Gastroesophageal sphincter (tissue), 4 donors: ENCODE data around the gene WFIKKN2. TPM values are rescaled to one million over a fixed set of nuclear protein-coding genes. Genes with fewer than 3 reads are reported as not detected.
"Not testable (repeated sequence)": the region's sequence is repeated elsewhere in the genome, so short reads cannot be mapped to it uniquely, and the experiment has no call there.

Experiments
- ATAC-seq: fragments of 150-250 bp; one replicate; pipeline ENCODE4 v1.9.1; 2016; ENCODE audit warnings: mild to moderate bottlenecking, moderate library complexity
- H3K27ac ChIP-seq, 4 donors: fragments of 200-600 bp; sonication (generic) in 3 of 4; 1 replicate in 3 of 4; 2 replicates in 1 of 4; pipeline ENCODE4 v1.5.1; 2016 to 2019
- H3K27me3 ChIP-seq: fragments of 200-600 bp; sonication (generic); one replicate; pipeline ENCODE4 v1.5.1; 2019
- H3K36me3 ChIP-seq, 2 donors: fragments of 200-600 bp; sonication (generic); one replicate each; pipeline ENCODE4 v1.5.1; 2019; ENCODE audit warnings: control low read depth in 1 of 2
- H3K4me1 ChIP-seq, 3 donors: fragments of 200-600 bp; sonication (generic); 1 replicate in 2 of 3; 2 replicates in 1 of 3; pipeline ENCODE4 v1.5.1; 2016 to 2019; ENCODE audit warnings: control low read depth in 2 of 3
- H3K4me3 ChIP-seq, 2 donors: fragments of 200-600 bp; sonication (generic); one replicate each; pipeline ENCODE4 v1.5.1; 2019; ENCODE audit warnings: mild to moderate bottlenecking in 1 of 2, moderate library complexity in 1 of 2
- H3K9me3 ChIP-seq, 3 donors: fragments of 200-600 bp; sonication (generic); one replicate each; pipeline ENCODE4 v1.5.1; 2017 to 2019; ENCODE audit warnings: control low read depth in 2 of 3
- EP300 ChIP-seq: sonication (generic); formaldehyde crosslinking; IDR thresholded peaks from one replicate; pipeline ENCODE4 v1.6.1; 2017; ENCODE audit warnings: antibody characterized with exemption, mild to moderate bottlenecking
- POLR2A ChIP-seq, 2 donors: fragments of 450-650 bp; IDR thresholded peaks; one replicate each; pipeline ENCODE4 v1.6.1; 2017; ENCODE audit warnings: antibody characterized with exemption in 2 of 2, mild to moderate bottlenecking in 2 of 2, moderate library complexity in 1 of 2
- POLR2AphosphoS5 ChIP-seq: sonication (generic); formaldehyde crosslinking; IDR thresholded peaks from one replicate; pipeline ENCODE4 v1.6.1; 2017; ENCODE audit warnings: antibody characterized with exemption
- WGBS, 2 donors: methylation state at CpG; one replicate each; pipeline ENCODE4 v1.1.5; 2018; ENCODE audit warnings: low coverage in 1 of 2; 5-methylcytosine and 5-hydroxymethylcytosine counted together
- total RNA-seq, 4 donors: library from RNA; depleted of rRNA; stranded (reverse); fragments of >200 nt; gene quantifications; one replicate each; pipeline ENCODE4 v1.1.0, GENCODE V29; 2016
- TF ChIP-seq, protein P1 (sequence below), 4 experiments: fragments of 200-600 bp in 2 of 4; fragments of 450-650 bp in 2 of 4; sonication (generic) in 1 of 4; IDR thresholded peaks; one replicate each; pipeline ENCODE4 v1.5.1; 2017 to 2019; ENCODE audit warnings: antibody characterized with exemption in 4 of 4, mild to moderate bottlenecking in 2 of 4, moderate library complexity in 2 of 4

WFIKKN2 gene
- total RNA-seq, 4 donors from 2014 or later, result 0.16 to 0.69 (median 0.36) TPM

DNA sequence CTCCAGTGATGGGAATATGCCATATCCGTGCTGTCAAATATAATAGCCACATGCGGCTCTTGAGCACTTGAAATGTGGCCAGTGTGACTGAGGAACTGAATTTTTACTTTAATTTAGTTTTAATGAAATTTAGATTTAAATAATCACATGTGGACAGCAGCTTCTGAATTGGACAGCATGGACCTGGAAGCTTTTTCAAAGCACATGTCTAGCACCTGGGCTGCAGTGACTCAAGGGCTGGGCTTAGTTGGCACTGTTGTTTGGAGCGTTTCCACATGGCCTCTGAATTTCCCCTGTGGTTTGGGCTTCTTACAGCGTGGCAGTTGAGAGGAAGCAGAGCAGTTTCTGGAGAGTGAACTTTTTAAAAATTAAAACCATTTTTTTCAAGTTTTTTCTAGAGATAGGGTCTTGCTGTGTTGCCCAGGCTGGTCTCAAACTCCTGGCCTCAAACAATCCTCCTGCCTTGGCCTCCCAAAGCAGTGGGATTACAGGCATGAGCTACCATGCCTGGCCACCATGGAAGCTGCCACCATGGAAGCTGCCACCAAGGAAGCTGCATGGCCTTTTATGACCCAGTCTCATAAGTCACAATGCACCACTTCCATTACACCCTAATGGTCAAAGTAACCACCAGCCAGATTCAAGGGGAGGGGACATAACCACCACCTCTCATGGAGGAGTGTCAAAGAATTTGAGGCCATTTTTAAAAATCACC, 37.5 kb downstream of the WFIKKN2 start:
- no peaks in the 10 kb centered on the region for H3K36me3 ChIP-seq
- no peak overlapping the region for H3K4me3 ChIP-seq
- no peaks in the 10 kb centered on the region for H3K27me3 ChIP-seq
- TF ChIP-seq POLR2AphosphoS5, result peak; percentile 56
- no peak for TF ChIP-seq EP300
- peak overlapping the region in 1 of 4 donors; percentile 48 for H3K27ac ChIP-seq
- ATAC-seq, result no peak
- 35 to 38% methylated on average over 4 of the region's 4 CpGs for WGBS, 2 donors
- H3K9me3 ChIP-seq, result no peaks in the 10 kb centered on the region
- peaks cover 0 to 48% (median 11%) of the 10 kb centered on the region in 3 donors for H3K4me1 ChIP-seq

DNA sequence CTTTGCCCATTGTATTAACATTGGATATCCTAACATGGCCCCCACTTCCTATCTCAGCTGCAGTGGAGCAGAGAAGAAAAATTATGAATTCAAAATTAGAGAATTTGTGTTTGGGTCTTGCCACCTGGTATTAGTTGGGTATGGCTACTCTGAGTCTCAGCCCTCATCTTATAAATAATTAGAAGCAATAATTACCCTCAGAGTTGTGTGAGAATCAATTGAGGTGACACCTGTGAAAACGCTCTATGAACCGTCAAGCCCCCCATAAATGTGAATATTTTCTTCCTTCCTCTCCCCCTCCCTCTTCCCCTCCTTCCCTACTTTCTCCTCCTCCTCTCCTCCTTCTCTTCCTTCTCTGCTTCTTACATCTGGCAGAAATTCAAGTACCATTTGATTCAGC, 39.7 kb downstream of the WFIKKN2 start:
- Histone ChIP-seq H3K9me3 (peaks cover 0 to 4% (median 0%) of the 10 kb centered on the region in 3 donors), H3K4me1 (peaks cover 0 to 34% (median 2%) of the 10 kb centered on the region in 3 donors), H3K4me3 (no peak overlapping the region), H3K27me3 (no peaks in the 10 kb centered on the region), H3K27ac (no peak overlapping the region), H3K36me3 (no peaks in the 10 kb centered on the region)
- no peak for ATAC-seq
- no peak for TF ChIP-seq POLR2A (IDR thresholded peaks at IDR 0.05)
- no peak for TF ChIP-seq EP300
- TF ChIP-seq, protein P1, sequence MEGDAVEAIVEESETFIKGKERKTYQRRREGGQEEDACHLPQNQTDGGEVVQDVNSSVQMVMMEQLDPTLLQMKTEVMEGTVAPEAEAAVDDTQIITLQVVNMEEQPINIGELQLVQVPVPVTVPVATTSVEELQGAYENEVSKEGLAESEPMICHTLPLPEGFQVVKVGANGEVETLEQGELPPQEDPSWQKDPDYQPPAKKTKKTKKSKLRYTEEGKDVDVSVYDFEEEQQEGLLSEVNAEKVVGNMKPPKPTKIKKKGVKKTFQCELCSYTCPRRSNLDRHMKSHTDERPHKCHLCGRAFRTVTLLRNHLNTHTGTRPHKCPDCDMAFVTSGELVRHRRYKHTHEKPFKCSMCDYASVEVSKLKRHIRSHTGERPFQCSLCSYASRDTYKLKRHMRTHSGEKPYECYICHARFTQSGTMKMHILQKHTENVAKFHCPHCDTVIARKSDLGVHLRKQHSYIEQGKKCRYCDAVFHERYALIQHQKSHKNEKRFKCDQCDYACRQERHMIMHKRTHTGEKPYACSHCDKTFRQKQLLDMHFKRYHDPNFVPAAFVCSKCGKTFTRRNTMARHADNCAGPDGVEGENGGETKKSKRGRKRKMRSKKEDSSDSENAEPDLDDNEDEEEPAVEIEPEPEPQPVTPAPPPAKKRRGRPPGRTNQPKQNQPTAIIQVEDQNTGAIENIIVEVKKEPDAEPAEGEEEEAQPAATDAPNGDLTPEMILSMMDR (IDR thresholded peaks at IDR 0.05), result no peak
- TF ChIP-seq POLR2AphosphoS5, result no peak
- WGBS, 2 donors, result 51 to 65% methylated on average over 2 of the region's 2 CpGs

DNA sequence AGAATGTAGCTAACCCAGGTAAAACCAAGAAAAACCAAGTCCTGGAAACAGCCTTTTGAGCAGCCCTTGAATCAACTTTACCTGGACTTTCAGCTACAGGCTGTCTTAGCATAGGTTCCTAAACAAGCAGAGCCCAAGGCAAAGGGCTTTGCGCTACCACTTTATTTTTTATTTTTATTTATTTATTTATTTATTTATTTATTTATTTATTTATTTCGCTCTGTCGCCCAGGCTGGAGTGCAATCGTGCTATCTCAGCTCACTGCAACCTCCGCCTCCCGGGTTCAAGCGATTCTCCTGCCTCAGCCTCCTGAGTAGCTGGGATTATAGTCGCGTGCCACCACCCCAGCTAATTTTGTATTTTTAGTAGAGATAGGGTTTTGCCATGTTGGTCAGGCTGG, 41.7 kb downstream of the WFIKKN2 start:
- not testable (repeated sequence) for ATAC-seq, H3K4me3 ChIP-seq, H3K27me3 ChIP-seq, H3K36me3 ChIP-seq, H3K27ac ChIP-seq, H3K9me3 ChIP-seq
- WGBS, 2 donors, result 95 to 100% methylated on average over 2 to 5 of the region's 9 CpGs
- H3K4me1 ChIP-seq, result peaks cover 0 to 29% (median 2%) of the 10 kb centered on the region in 3 donors

DNA sequence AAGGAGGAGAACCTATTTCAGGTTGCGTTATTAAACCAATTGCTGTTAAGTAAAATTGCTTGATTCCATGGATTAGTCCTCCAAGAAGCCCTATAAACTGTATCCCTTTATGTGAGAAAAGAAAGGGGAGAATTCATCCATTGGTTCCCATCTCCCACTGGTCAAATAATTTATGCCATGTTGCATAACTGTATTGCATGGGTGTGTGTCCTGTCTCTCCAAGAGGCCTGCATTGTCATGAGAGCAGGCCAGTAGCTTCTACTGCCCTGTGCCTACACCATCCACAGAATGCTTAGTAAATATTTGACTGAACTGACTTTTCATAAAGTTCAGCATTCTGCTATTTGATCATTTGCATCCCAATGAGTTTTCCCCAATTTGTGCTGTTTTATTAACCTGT, 42.5 kb downstream of the WFIKKN2 start:
- H3K9me3 ChIP-seq, result peaks cover 0 to 6% (median 0%) of the 10 kb centered on the region in 3 donors
- H3K4me3 ChIP-seq, result no peak overlapping the region
- H3K27me3 ChIP-seq, result no peaks in the 10 kb centered on the region
- no peak for TF ChIP-seq POLR2AphosphoS5
- TF ChIP-seq EP300, result no peak
- no peak for TF ChIP-seq POLR2A (IDR thresholded peaks at IDR 0.05)
- TF ChIP-seq, protein P1 (IDR thresholded peaks at IDR 0.05), result no peak
- ATAC-seq, result no peak
- WGBS, 2 donors, result 88 to 100% methylated on average over 1 of the region's 1 CpG
- H3K4me1 ChIP-seq, result peaks cover 0 to 21% (median under 1%) of the 10 kb centered on the region in 3 donors
- no peaks in the 10 kb centered on the region for H3K36me3 ChIP-seq
- no peak overlapping the region for H3K27ac ChIP-seq

DNA sequence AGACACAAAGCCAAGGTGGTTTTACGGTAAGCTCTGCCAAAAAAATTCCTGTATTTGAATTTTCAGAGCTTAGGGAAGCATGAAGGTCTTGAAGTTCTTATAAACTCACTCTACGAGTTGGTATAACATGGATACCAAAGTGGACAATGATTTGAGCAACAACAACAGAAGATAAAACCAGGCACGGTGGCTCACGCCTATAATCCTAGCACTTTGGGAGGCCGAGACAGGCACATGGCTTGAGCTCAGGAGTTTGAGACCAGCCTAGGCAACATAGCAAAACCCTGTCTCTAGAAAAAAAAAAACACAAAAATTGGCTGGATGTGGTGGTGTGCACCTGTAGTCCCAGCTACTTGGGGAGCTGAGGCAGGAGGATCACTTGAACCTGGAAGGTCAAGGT, 43.7 kb downstream of the WFIKKN2 start:
- no peaks in the 10 kb centered on the region for H3K36me3 ChIP-seq
- H3K27me3 ChIP-seq, result no peaks in the 10 kb centered on the region
- H3K27ac ChIP-seq, result no peak overlapping the region
- TF ChIP-seq POLR2A (IDR thresholded peaks at IDR 0.05) (no peak), EP300 (no peak), POLR2AphosphoS5 (no peak)
- TF ChIP-seq, protein P1 (IDR thresholded peaks at IDR 0.05), result no peak
- H3K4me1 ChIP-seq, result peaks cover 0 to 16% (median 0%) of the 10 kb centered on the region in 3 donors
- peaks cover 0 to 6% (median 0%) of the 10 kb centered on the region in 3 donors for H3K9me3 ChIP-seq
- H3K4me3 ChIP-seq, result no peak overlapping the region
- 85 to 86% methylated on average over 4 to 5 of the region's 5 CpGs for WGBS, 2 donors
- no peak for ATAC-seq

DNA sequence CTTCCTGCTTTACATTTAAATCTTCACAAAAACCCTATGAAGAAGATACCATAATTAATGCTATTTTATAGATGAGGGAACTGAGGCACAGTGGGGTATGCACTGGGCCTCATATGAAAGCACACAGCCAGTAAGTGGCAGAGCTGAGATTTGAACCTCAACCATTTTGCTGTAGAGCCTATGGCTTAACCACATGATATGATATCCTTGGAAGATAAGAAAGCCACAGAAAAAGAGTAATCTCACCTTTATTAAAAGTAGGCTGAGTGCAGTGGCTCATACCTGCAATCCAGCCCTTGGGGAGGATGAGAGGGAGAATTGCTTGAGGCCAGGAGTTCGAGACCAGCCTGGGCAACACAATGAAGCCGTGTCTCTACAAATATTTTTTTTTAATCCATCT, 45.8 kb downstream of the WFIKKN2 start:
- TF ChIP-seq POLR2AphosphoS5 (no peak), EP300 (no peak), POLR2A (IDR thresholded peaks at IDR 0.05) (no peak)
- TF ChIP-seq, protein P1 (IDR thresholded peaks at IDR 0.05), result no peak
- Histone ChIP-seq H3K4me1 (no peaks in the 10 kb centered on the region), H3K27me3 (no peaks in the 10 kb centered on the region), H3K9me3 (peaks cover 0 to 6% (median 0%) of the 10 kb centered on the region in 3 donors), H3K36me3 (no peaks in the 10 kb centered on the region), H3K27ac (no peak overlapping the region), H3K4me3 (no peak overlapping the region)
- WGBS, 2 donors, result 67 to 79% methylated on average over 1 to 2 of the region's 2 CpGs
- no peak for ATAC-seq
